ENCODE data around the gene DTNB.

DTNB gene

DNA sequence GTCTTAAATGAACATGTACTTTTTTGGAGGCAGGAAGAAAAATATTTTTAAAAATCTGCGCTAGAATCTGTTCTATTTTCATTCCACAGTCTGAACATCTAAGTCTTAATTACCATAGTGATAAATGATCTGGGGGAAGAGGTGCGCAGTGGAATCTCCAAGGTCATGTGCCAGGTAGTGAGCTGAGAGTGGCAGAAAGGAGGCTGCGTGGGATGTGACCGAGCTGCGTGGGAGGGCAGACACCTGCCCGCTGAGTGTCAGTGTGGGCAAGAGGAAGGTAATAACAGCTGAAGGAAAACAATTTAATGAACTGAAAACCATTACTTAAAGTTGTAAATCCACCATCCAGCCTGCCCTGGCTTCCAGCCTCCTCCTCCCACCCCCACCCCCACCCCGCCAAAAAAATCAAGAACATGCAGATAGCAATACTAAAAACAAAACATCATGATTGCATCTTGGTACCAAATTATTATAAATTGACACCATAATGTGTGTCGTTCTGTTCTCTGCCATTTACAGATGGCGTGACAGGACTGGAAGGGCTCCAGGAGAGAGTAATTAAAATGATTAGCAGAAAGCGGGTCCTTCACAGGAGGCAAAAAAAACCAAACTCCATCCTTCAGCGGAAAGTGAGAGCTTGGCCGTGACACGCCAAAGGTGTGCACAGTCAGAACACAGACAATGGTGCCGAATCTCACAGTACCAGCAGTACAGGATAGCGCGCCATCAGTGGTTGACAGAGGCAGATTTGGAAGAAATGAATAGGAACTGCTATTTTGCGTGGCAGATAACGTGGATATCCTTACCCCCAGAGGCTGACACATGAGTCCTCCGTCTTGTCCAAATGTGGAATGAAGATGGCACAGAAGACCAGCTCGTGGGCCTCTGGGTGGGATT is 11.4 kb upstream of the DTNB start:
- TF ChIP-seq, protein P1, sequence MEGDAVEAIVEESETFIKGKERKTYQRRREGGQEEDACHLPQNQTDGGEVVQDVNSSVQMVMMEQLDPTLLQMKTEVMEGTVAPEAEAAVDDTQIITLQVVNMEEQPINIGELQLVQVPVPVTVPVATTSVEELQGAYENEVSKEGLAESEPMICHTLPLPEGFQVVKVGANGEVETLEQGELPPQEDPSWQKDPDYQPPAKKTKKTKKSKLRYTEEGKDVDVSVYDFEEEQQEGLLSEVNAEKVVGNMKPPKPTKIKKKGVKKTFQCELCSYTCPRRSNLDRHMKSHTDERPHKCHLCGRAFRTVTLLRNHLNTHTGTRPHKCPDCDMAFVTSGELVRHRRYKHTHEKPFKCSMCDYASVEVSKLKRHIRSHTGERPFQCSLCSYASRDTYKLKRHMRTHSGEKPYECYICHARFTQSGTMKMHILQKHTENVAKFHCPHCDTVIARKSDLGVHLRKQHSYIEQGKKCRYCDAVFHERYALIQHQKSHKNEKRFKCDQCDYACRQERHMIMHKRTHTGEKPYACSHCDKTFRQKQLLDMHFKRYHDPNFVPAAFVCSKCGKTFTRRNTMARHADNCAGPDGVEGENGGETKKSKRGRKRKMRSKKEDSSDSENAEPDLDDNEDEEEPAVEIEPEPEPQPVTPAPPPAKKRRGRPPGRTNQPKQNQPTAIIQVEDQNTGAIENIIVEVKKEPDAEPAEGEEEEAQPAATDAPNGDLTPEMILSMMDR (IDR thresholded peaks at IDR 0.05; ENCODE audit: low read depth, low read length) = no peak
- no peak for DNase-seq (ENCODE audit: extremely low read depth, low read depth)

DNA sequence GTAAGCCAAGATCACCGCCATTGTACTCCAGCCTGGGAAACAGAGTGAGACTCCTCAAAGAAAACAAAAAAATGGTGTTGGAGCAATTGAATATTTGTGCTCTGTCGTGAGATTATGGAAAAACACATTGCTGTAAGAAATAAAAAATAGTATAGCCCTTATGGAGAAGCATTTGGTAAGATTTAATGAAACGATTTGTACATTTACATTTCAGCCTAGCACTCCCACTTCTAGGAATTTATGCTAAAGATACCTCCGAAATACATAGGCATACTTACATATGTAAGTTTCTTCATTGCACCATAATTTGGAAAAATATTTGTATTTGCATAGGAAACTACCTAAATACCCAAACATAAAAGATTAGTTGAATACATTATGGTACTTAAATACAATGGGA is 8.7 kb upstream of the DTNB start:
- TF ChIP-seq, protein P1 (IDR thresholded peaks at IDR 0.05; ENCODE audit: low read depth, low read length) = no peak
- no peak for DNase-seq (ENCODE audit: extremely low read depth, low read depth)

DNA sequence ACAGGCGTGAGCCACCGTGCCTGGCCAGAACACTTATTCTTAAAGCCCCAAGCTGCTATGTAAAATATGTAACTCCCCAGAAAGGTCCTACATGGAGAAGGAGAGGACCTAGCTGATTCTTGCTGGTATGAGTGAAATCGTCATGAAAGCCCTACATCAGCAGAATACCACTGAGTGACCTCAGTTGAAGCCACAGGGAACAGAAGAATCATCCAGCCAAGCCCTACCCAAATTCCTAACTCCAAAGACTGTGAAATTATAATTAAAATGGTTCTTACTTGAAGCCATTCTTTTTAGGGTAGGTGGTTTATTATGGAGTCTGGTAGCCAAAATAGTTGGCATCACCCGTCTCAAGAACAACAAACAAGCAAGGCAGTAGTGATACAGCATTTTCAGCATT is 4.5 kb upstream of the DTNB start:
- DNase-seq (ENCODE audit: extremely low read depth, low read depth) = no peak
- TF ChIP-seq, protein P1 (IDR thresholded peaks at IDR 0.05; ENCODE audit: low read depth, low read length) = no peak

DNA sequence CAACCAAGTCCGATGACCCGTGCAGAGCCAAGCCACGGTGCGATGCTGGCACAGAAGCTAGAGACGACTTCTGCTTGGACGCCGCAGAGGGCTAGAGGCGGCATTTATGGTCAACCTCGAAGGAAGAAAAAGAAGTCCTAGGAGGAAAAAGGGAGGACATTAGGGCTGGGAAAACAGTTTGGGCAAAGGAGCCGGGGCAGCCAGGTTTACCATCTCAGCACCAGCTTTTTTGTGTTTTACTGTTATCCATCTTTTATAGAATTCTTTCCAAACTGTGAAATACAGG is 643 bp upstream of the DTNB start:
- TF ChIP-seq, protein P1 (IDR thresholded peaks at IDR 0.05; ENCODE audit: low read depth, low read length) = no peak
- no peak for DNase-seq (ENCODE audit: extremely low read depth, low read depth)

DNA sequence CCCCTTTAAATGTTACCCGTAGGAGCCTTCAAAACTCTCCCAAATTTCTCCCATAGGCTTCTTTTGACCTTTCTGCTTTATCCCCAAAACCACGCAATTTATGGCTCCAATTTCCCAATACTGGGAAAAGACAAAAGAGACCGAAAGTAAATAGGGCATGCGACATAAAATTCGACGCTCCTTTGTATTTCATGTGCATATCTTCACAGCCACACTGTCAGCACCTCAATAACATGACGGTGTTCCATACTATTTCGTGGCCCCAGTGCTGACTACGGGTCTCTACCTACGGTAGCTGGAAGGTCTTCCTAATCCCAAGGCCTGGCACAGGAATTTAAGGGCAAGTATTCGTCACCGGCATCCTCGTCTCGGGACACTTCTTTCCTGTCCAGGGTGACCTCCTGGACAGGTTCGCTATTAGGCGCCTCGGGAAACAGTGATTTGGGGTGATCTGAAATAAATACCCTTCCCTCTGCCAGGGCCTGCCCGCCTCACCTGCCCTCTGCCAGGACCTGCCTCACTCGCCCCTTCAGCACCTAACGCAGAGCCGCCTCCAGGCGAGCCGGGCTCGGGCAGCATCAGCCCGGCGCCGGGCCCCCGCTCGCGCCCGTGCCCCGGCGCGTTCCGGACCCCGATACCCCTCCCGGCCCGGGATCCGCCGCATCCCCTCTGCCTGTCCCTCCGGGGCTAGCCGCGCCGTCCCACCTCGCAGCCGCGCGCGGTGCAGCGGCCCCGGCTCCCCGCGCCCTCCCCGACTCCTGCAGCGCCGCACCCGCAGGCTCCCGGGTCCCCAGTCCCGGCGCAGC is 680 bp downstream of the DTNB start:
- no peak for DNase-seq (ENCODE audit: extremely low read depth, low read depth)
- TF ChIP-seq, protein P1 (IDR thresholded peaks at IDR 0.05; ENCODE audit: low read depth, low read length) = no peak

DNA sequence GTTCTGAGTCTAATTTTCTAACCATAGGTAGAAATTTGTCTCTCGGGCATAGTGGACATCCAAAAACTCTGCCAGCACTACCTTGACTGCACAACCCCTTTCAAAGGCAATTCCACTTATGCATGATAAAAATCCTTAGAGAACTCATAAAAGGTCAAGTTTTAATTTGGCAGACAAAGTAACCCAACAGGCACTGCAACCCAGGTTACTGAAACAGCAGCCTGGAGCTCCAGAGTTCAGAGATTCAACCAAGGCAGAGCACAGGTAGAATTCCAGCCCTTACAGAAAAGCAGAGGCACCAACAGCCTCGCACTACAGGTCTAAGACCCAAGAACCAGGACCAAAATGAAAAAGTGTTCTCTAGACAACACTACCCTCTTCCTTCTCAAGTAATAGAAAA is 1.8 kb downstream of the DTNB start:
- DNase-seq (ENCODE audit: extremely low read depth, low read depth) = no peak

More for the DNA sequence above, 1.8 kb downstream of the DTNB start:
- TF ChIP-seq, protein P1 (IDR thresholded peaks at IDR 0.05; ENCODE audit: low read depth, low read length) = no peak
